Measurements from ENCODE around the gene IL26. TPM values are rescaled to one million over a fixed set of nuclear protein-coding genes. Genes with fewer than 3 reads are reported as not detected.

IL26 gene
- total RNA-seq, 8 experiments from 2014 or later: not detected

- in situ Hi-C loops (cut with MboI; ENCODE audit: low pct_unique_long_range_greater_than_20kb in 2 of 9, low sequenced_read_pairs in 9 of 9, unreplicated experiment in 9 of 9): no loop called here
- H3K4me3 ChIP-seq: no peak overlapping the region
- no peak overlapping the region for H3K27ac ChIP-seq
- WGBS, 10 experiments: 17 to 83% (median 67%) methylated on average over 1 of the region's 1 CpG; no CpG with 5 or more reads in 5 of the 10 experiments
- no peaks in the 10 kb centered on the region for H3K4me1 ChIP-seq (replicated peaks in 1 of 2)
- ATAC-seq (replicated peaks in 6 of 8): no peak
Observed at GRCh38 chr12:68156636-68157035, 69.0 kb downstream of the IL26 start.

- no peak overlapping the region for H3K27ac ChIP-seq
- H3K4me1 ChIP-seq (replicated peaks in 1 of 2): no peaks in the 10 kb centered on the region
- in situ Hi-C loops (cut with MboI; ENCODE audit: low pct_unique_long_range_greater_than_20kb in 2 of 9, low sequenced_read_pairs in 9 of 9, unreplicated experiment in 9 of 9): no loop called here
- ATAC-seq (replicated peaks in 6 of 8): peak in 4 of 8 experiments; percentile 50 to 61 (median 53)
- WGBS, 10 experiments: 0 to 100% (median 82%) methylated on average over 1 of the region's 1 CpG; no CpG with 5 or more reads in 3 of the 10 experiments
- H3K4me3 ChIP-seq: no peak overlapping the region
Observed at GRCh38 chr12:68154779-68155178, 70.8 kb downstream of the IL26 start.

Other genes starting within 250 kb of the IL26 start
- gene IFNG-AS1, start 236.4 kb downstream of the IL26 start, total RNA-seq: under 1 TPM in 2 of 8 experiments, not detected in 6; 0.08 to 0.57 TPM
- gene IFNG, start 66.1 kb downstream of the IL26 start, total RNA-seq: under 1 TPM in 1 of 8 experiments, not detected in 7; 0.25 TPM
- under 1 TPM in 1 of 8 experiments, not detected in 7; 0.43 TPM for gene IL22, start 27.8 kb upstream of the IL26 start, total RNA-seq
- gene MDM1, start 106.6 kb upstream of the IL26 start, total RNA-seq: 10 to 100 TPM in 6 of 8 experiments, 1 to 10 TPM in 2; 7.9 to 22.9 (median 12.1) TPM